GM18499 (cell line): ENCODE results near the gene BCL11A.
A peak's percentile ranks its signal among the peaks of the same experiment; 100 is the strongest.

Experiments
- ATAC-seq: cut with Tn5 transposase; IDR thresholded peaks from one replicate; pipeline ENCODE4 v1.9.1; 2021; ENCODE audit warnings: moderate number of reproducible peaks; ENCODE audit not compliant: insufficient read depth, unreplicated experiment

BCL11A gene

DNA sequence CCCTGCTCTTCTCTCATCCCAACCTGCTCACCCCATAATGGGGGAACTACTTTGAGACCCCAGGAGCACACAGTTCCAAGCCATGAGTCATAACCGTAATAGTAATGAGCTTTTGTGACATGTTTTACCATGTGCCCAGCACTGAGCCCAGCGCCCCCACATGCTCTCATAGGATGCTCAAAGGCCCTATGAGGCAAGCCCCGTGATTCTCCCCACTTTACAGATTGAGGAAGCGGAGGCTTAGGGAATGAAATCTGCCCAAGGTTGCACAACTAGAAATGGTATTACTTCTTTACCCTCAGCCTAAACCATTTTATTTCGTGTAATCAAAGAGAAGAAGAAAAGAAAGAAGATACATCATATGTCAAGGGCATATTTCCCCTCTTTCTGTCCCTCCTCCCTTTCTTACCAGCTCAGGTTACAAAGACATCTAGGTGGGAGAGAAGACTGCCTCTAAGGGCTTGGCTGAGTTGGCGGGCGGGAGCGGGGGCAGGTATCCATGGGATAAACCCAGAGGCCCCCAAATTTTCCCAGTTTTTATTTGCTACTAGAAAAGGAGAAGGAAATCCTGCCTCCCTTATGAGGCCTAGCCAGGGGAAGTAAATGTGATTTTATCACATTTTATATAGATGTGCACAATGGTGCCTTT, 24.2 kb downstream of the BCL11A start:
- no peak for ATAC-seq

DNA sequence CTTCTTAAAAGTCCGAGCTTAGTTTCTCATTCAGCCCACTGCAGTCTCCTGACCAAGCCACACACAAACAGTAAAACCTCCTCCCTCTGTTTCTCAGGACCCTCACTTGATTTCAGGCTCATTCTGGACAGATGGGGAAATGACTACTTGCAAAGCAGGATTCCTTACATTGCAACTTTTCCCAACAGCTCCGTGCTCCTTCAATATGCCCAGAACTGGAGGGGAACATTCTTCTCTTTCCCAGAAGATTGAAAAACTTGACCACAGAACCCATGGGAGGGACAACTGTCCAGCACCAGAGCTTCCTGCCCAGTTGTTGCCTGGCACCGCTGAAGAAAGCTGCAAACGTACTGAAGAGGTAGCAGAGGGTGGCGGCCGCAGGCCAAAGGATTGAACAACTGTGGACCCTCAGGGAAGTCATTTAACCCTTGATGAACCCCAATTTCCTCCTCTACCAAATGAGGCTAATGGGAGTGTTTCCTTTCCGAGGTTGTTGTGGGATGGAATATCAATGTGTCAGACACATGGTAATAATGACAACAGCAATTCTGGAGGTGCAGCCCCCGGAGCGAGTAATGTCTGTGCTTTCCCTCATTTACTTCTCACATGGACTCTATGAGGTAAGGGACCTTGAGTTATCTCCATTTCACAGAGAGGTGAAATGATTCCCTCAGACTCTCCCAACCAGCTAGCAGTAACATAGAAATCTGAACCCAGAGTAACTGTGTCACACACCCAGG, 25.0 kb downstream of the BCL11A start:
- no peak for ATAC-seq

DNA sequence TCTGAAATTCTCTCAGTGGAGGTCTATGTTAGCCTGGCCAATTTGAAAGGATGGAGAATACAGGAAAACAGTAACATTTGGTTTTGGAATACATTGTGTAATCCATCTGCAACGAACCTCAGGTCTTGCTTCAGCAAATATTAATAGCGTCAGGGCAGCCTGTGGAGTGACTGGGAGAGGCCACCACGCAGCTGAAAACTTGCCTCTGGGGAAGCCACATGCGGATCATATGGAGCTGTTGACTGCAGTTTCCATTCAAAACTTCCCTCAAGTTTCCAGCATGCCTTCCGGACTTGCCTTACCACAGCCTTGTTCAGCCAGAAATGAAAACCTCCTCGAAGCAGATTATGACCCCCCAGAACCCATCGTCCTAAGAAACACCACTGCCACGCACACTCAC, 25.7 kb downstream of the BCL11A start:
- ATAC-seq, result no peak

DNA sequence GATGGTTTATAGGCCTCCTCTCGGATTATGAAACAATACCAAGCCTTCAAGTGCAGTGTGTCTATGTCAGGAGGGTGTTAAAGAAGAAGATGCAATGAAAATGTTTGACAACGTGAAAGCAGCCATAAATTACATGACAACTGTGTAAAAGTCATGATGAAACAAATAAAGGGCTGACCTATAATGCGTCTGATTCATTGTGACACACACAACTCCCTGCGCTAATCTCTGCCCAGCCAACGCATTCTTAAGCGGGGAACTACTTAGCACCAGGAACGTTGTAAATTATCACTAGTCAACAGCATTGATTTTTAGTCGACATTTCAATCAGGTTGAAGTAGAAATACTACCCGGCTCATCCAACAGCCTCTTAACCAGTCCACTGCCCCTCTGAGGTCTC, 26.8 kb downstream of the BCL11A start:
- no peak for ATAC-seq

DNA sequence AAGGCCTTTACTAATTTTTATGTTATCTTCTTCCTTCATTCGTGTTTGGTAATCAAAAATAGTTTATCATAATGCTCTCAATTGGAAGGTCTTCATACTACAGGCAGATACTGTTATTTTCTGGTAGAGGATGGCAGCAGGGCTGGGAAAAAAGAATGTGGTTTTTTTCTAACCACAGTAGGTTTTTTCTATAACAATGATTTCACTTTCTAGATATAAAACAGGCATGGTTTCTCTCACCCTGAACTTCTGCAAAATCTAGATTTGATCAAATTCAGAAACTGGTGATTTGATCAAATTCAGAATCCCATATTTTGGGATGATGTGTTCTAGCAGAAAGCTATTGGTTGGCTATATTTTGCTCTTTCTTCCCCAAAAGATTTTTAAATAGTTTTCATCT, 27.6 kb downstream of the BCL11A start:
- ATAC-seq, result no peak

DNA sequence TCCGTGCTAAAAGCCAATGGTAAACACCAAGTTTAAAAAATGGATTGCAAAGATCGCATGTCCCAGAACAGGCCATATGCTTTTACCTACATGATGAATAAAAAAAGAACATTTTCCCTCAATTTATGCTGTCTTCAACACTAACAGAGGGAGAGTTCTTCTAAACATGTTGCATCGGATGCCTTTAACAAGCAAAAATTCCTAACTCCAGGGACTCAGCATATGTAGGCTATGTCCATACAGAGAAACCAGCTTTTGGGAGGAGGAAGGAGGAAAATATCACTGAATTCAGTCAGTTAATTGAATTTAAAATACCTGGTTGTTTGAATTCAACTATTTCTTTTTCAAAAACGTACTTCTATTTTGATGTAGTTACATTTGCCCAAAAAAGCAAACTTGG, 28.6 kb downstream of the BCL11A start:
- ATAC-seq, result no peak

DNA sequence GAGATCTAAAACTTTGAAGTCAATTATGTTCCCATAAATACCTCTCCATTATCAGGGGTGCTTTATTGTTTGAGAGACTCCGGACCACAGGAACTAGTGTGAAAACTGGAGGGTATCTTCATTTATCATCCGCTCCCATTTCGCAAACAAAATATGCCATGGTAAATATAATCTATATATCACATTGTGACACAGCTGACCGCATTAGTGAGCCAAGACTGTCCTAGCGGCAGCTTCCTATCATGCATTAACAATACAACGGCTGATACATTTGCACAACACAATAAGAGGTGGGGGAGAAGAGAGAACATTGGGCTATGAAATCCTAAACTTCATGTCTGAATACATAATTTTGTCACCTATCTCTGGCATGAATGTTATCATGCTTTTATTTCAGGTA, 29.5 kb downstream of the BCL11A start:
- no peak for ATAC-seq

DNA sequence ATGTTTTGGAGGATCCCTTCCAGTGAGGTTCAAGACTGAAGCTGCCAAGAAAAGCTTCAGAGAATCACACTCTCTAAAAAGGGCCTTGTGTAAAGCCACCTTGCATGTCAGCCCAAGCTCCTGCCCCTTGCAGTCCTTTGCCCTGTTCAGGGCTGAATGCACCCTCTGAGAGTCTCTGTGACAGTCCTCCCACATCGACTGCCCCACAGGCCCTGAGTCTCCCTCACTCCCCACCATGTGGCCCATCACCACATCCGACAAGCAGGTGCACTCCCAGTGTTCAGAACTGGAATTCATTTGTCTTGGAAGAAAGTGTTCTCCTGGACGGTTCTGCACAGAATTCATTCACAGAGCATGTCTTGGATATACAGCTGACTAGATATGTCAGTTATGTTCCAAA, 31.0 kb downstream of the BCL11A start:
- ATAC-seq, result no peak

DNA sequence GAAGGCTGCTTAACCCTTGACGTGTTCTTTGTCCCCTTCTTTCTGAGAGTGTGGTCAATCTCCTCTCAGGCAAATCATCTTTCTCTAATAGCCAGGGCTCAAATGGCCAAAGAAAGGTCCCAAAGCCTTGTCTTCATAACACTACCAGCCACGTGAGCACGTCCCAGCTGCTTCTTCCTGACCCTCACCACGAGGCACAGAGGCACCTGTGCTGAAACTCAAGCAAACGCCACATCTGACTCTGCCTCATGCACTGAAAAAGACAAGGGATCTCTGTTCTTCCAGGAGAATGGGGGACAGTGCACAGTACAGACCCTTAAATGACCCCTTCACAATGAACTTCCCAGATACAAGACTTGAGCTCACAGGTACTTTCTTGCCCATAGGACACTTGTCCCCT, 31.8 kb downstream of the BCL11A start:
- ATAC-seq, result no peak

DNA sequence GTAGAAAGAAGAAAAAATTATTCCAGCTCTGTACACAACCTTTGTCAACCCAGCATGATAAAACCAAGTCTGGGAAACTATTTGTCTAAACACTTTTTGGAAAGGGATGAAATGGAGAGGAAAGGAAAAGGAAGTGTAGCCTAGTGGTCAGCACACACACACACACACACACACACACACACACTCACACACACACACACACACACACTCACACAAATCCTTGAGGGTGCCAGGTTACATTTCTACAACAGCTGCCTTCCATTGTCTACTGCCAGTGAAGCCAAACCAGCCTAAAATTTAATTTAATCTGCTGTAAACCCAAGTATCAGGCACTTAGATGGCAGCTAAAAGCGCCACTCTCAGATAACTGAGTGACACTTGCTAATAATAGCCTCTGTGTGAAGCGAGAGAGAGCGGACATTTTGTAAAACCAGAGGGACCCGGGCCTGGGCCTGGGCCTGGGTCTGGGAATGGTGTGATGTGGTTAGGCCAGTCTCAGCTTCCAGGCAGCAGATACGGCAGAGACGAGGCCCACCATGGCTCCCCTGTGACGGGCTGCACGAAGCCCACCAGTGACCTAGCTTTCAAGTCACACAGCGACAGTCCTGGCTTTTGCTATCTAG, 32.4 kb downstream of the BCL11A start:
- no peak for ATAC-seq

DNA sequence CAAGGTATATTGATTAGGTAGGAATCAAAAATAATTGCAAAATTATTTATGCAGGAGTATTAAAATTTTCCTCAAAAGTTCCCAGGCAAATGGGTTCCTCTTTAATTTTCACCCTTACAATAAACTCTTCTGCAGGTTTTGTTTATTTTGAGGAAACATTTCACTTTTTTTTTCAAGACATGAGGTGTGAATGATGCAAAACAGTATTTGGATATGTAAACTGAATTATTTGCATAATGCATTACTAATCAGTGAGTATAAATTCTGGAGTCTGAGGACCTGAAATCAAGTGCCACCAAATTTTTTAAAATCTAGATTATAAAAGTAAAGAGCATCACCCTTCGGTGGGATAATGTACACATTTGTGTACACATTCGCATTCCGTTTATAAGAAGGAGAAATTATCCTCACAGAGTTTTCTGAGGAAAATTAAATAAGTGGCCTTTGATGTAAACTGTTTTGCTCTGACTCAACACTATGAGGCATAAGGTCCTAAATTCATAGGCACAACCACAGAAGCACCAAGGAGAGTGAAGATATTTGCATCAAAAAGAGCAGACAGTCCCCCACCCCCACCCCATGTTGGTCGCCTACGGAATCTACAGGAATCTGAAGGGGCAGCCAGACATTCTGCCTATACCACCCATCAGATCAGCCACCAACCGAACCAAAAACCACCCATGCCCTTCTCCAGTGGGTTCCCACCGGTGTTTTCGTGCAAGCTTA, 33.1 kb downstream of the BCL11A start:
- ATAC-seq, result no peak

DNA sequence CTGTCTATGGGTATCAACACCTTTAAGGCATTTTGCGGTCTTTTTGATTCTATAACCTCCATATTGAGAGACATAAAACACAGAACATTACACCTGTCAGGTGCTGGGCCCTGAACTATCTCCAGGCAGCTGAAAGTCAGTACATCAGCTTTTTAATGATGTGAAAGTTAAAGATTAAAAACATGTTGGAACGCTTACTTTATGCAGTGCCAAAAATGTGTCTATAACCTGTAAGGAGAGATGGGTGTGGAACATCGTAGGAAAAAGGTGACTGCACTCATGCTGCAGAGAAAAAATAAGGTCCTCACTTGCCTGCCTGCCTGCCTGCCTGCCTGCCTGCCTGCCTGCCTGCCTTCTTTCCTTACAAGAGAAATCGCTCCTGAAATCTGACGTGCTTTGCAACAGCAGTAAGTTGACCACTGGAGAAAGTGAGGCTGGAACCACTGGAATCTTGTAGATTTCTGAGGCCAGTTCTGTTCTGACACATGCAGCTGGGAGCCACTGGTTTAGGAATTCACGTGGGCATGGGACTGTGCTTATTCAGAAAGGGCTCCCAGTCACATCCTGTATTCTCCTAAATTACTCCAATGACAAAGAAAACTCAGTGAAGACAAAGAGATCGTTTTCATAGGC, 34.1 kb downstream of the BCL11A start:
- ATAC-seq, result no peak

DNA sequence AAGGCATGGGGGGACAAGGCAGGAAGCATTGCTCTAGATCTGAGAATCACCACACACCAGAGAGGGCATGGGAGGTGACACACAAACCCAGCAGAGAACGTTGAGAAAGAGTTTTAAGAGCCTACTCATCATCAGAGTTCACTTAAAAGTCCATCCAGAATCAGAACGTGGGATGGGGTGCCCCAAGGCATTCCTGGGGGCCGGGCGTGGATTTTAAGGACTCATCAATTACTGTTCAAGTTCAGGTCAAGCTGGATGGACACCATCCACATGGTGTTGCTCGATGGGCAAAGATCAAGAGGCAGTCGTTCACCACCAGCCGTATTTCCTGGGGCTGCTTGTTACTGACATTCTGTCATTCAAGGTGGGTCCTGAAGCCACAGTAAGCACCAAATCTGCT, 34.9 kb downstream of the BCL11A start:
- no peak for ATAC-seq

DNA sequence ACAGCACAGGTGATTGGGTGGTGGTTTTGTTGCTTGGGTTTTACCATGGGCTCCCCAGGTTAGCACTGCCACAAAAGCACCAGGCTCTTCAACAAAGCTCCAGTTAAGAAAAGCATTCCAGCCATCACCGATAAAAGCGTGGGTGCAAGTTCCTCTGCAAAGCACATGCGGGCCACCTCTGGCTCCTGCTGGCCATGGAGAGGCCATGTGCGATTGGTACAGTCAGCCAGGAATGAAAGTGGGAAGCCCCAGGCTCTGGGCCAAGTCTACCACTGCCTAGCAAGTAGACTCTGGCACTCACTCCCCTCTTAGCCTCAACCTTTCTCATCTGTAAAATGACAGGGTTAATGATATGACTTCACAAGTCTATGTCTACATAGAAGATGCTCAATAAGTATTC, 36.0 kb downstream of the BCL11A start:
- no peak for ATAC-seq

DNA sequence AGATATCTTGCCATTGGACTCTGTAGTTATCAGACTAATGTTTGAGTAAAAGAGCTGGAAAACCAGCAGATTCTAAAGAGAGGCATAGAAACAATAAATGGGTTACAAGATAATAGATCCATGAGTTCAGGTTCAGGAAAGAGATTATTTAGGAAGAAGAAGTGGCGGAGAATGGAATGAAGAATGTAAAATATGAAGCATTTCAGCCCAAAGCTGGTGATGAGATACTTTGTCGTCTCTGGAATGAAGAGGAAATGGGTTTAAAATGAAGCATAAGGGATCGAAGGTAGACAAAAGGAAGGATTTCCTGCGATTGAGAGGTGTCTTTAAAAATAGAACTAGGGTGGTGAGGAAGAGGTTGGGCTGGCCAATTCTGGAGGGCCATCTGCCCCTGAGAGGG, 36.6 kb downstream of the BCL11A start:
- no peak for ATAC-seq

DNA sequence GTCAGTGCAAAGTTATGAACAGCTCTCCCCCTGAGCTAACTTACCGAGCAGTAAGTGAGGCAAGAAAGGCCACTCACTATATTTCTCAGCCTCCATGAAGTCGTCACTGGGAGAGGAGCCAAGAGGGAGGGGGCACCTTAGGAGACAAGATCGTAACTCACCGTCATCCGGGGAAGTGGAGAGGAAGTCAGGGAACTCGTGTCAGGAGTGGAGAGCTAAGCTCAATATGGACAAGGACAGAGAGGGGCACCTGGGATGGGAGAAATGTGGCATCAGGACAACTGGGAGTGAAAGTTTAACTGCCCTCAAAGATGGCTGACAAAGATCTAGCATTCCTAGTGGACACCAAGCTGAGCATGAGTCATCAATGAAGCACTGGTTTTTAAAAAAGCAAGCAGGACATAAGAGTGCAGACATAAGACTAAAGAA, 37.1 kb downstream of the BCL11A start:
- ATAC-seq, result no peak

DNA sequence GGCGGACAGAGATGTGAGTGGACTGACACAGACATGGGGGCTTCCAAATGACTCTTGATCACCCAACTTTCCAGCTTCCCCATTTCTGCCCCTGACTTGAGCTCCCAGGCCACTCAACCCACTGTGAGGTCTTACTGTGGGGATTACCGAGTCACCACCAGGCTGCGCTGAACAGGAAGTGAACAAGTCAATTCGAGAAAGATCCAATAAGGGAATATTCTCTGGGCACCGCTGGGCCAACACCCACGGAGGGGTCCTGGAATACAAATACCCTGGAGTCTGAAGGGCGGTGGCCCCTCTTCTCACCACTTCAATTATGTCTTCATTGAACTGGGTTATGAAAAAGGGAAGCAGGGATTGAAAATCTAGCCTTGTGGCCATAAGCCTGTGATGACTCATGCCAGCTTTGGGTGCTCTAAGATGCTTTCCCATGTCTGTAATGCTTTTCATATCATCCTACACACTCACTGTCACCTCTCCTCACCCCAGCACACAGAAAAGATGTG, 37.7 kb downstream of the BCL11A start:
- peak; percentile 85 for ATAC-seq

DNA sequence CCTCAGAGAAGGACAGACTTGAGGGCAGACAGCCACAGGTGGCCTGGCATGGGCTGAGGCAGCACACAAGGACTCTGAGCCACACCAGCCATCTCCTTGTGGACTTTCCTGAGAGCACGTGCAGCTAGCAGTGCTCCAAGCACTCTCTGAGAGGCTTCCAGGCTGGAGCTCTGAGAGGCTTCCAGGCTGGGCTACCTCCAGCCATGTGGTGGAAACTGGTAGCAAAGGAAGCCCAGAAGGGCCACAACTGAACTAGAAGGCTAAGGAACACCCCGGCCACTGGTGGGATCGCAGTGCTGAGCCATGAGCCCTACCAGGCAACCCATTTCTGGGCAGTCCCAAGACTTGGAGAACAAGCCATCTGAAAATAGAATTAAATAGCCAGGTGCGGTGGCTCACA, 39.5 kb downstream of the BCL11A start:
- no peak for ATAC-seq

DNA sequence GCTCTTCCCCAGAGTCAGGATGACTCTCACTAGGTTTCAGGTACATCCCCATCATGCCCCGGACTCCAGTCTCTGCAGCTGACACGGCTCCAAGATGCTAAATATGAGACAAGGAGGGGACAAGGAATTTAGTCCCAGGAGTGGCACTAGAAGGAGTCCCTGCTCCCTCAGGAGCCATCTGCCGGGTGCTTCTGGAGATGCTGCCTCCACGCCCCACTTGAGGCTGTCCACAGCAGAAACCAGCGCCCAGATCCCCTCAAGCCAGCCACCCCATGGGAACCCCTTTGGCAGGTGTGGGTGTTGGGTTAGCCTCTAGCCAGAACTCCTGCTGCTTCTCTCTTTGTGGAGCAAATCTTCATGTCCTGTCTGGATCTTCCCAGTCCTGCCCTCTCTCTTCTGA, 40.3 kb downstream of the BCL11A start:
- ATAC-seq, result no peak

DNA sequence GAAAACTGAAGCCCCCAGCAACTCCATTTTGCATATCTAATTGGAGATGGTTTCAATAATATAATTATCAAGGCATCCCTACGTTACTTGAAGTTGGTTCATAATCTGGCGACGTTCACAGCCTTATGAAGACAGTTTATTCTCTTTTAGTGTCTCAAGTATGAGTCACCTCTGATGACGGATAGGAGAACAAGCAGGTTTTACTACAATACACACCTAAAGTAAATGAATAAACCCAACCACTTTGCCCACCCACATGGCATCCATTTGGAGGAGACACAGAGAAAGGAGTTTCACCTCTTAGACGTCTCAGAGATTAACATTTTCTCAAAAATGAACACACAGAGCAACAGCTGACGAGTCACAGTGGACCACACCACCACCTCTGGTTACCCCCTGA, 40.8 kb downstream of the BCL11A start:
- ATAC-seq, result no peak
